ENCODE results near the gene PPP1R27. TPM values are rescaled to one million over a fixed set of nuclear protein-coding genes. Genes with fewer than 3 reads are reported as not detected.
A peak's percentile ranks its signal among the peaks of the same experiment; 100 is the strongest.

The PPP1R27 gene, protein sequence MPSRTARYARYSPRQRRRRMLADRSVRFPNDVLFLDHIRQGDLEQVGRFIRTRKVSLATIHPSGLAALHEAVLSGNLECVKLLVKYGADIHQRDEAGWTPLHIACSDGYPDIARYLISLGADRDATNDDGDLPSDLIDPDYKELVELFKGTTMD
- total RNA-seq, result 0.67 TPM
- long read RNA-seq, result 0 reads

DNA sequence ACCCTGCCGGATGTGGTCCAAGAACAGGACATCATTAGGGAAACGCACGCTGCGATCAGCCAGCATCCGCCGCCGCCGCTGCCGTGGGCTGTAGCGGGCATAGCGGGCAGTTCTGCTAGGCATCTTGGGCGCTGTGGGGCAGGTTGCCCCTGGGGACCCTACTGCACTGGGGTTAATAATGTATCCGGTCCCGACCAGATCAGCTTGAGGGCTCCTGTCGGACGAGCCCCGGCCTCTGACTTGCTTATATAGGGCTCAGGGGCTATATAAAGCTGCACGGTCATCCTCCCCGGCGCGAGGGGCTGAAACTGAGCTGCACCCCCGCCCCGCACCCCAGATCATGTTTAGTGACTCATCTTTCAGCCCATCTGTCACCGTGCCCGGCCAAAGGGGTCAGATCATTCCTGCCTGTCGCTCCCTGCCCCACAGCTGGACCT lies at the start of gene PPP1R27:
Gene PPP1R27 (minus strand): TSS at position 220 of the 437 bp plus-strand sequence. CDS start 97 bp downstream, at position 123.
- intact Hi-C loops (cut with micrococcal nuclease), result no loop called here
- ATAC-seq (no peak), DNase-seq (no peak)

- intact Hi-C loops (cut with micrococcal nuclease), result no loop called here
- no peak for DNase-seq
- ATAC-seq, result peak; percentile 46
Measured at GRCh38 chr17:81884520-81884919, 49.7 kb upstream of the PPP1R27 start.

DNA sequence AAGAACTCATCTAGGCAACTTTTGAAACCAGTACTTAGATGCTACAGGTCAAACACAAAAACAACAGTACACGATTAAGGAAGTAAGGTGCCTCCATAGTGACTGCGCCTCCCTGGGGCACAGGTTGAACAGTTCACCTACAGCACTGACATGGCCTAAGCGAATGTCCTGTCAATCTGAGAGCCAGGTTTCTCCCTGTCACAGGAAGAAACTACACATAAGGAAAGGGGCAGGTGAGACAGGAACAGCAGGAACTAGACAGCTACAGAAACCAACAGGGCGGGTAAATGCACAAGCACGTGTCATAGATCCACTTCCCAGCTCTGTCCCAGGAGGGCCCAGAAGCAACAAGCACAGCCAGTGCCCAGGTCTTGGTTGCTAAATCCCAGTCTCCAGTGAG lies 44.3 kb upstream of the PPP1R27 start:
- ATAC-seq (no peak), DNase-seq (no peak)
- intact Hi-C loops (cut with micrococcal nuclease), result no loop called here

DNA sequence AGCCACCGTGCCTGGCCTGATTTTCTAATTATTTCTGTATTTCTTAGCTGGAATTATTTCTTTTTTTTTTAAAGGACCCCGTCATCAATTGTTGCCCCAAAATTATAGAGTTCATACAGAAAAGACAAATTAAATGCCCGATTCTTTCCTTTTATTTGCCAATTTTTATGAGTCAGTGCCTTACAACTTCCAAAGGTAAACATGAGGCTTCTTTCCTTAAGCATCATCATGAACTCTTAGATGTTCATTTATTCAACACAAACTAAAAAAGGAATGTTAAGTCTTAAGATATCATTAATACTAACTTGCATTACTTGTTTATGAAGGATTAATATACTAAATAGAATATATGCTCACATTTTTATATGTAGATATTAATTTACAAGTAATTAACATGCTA lies 43.4 kb upstream of the PPP1R27 start:
- ATAC-seq (no peak), DNase-seq (no peak)
- intact Hi-C loops (cut with micrococcal nuclease), result no loop called here

- ATAC-seq (no peak), DNase-seq (no peak)
- intact Hi-C loops (cut with micrococcal nuclease), result no loop called here
Measured at GRCh38 chr17:81877569-81877968, 42.7 kb upstream of the PPP1R27 start.

- DNase-seq, result peak; percentile 98
- intact Hi-C loops (cut with micrococcal nuclease), result no loop called here
Measured at GRCh38 chr17:81871387-81872230, 36.8 kb upstream of the PPP1R27 start.

DNA sequence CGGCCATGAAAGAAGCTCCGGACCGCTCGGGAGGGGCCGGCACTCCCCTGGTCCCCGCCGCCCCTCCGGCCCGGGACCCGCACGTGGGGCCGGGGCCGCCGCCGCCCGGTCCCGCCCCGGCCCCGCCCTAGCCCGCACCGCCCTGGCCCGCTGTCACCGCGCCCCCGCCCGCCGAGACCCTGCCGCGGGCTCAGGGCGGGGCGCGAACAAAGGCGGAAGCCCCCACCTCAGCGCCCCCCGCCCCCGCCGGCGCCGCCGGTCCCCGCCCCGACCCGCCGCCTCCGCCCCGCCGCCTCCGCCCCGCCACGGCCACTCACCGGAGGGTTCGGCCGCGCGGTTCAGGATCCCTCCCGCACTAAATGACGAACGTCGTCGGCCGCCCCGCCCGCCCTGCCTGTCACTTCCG lies 36.1 kb upstream of the PPP1R27 start, which contains the start of gene ARHGDIA:
Gene ARHGDIA (minus strand): TSS at position 357 of the 406 bp plus-strand sequence. CDS start 1,407 bp downstream, outside the sequence.
- ATAC-seq (peak; percentile 75), DNase-seq (no peak)
- intact Hi-C loops (cut with micrococcal nuclease), result no loop called here

More at GRCh38 chr17:81871387-81872230, 36.8 kb upstream of the PPP1R27 start:
- ATAC-seq, result peak; percentile 53

DNA sequence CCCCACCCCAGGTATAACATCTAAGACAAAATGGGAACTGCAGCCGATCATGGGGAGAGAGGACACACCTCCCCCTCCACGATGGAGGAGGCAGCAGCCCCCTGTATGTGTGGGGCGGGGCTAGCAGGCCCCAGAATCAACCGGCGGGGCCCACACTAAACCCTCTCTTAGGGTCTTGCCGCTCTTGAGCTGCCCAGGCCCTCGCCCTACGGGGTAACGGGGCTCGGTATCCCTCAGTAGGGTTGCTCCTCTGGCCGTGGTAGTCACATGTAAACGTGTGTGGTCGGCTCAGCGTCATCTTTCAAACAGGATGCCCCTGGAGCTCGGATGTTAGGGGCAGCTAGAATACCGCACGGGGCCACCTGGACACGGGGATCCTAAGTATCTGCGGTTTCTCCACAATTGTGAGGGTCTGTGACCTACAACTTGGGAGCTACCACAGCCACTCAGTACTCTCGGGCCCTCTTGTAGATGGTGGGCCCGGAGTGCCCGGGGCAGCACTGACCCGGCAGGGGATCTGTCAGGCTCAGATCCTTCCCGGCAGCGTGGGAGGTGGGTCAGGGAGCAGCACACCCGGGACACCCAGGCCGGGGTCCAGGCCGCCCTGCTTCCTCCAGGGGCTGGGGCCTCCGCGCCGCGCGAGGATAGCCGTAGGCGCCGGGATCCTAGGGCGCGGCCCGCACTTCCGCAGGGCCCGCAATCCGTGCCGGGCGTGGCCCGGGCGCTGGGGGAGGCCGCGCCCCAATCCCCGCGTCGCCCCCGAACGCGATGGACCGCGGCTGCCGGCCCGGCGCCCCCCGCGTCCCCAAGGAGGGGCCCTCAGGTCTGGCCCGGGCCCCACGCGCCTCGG lies 35.5 kb upstream of the PPP1R27 start:
- intact Hi-C loops (cut with micrococcal nuclease), result no loop called here
- ATAC-seq (peak; percentile 2), DNase-seq (peak; percentile 64)

- intact Hi-C loops (cut with micrococcal nuclease), result no loop called here
- ATAC-seq (peak; percentile 23), DNase-seq (peak; percentile 65)
Measured at GRCh38 chr17:81869221-81870130, 34.6 kb upstream of the PPP1R27 start.

- peak; percentile 49 for DNase-seq
- intact Hi-C loops (cut with micrococcal nuclease), result no loop called here
- ATAC-seq, result peak; percentile 0
Measured at GRCh38 chr17:81868674-81869220, 33.9 kb upstream of the PPP1R27 start.

DNA sequence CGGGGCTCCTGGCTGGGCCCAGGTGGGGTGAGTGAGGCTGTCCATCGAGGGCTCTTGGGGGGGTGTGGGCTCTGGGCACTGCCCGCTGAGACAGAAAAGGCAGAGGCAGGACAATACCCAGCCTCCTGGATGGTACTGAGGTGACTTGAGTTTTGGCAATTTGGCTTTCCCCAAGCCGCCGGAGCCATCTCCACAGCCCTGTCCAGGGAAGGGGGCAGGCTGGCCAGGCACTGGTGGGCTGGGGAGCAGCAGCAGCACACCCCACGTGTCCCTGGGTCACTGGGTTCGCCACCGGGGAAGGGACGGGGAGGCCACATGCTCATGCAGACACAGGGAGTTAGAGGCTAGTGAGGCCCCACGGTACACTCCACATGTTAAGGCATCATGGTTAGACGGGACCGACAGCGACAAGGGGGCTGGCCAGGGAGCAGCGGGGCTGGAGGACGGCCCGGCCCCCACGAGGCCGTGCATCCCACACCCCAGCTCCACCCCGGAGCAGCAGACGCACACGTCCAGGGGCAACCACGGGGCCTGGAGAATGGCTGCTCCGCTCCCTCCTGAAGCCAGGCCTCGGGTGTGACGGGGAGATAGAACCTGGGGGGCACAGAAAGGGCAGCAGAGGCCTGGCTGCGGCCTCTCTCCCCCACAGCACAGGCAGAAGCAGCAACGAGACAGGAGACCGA lies 33.3 kb upstream of the PPP1R27 start:
- ATAC-seq (no peak), DNase-seq (no peak)
- intact Hi-C loops (cut with micrococcal nuclease), result no loop called here

DNA sequence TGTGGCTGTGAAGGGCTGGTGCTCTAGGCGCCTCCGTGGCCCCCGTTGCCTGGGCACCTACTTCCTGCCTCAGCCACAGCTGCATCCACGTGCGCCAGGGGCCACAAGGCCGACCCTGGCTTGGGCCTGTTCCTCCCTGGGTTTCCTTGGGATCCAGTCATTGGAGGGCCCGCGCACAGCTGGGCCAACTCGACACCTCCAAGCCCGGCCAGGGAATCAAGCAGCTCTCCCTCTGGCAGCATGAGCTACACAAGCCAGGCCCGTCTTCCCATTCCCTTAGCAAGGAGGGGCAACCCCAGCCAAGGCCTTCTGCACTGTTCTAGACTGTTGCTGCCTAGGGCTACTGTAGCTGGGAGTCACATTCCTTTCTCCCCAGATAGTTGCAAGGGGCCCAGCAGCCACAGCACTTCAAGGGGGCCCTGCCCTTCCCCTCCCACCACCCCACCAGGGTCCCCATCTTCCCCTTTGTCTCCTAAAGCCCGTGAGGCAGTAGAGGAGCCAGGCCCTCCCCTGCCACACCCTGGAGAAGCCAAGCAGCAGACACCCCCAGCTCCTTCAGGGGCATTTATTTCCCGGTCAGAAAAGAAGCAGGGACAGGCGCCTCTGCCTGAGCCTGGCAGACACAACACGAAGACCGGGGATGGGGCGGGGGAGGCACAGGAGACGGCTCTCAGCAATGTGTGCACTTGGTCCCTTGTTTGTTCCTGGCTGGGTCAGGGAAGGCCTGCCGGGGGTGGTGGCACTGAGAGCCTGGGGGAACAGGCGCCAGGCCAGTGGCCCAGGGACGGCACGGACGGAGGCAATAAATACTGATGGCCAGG lies 32.5 kb upstream of the PPP1R27 start:
- peak; percentile 59 for DNase-seq
- no peak for ATAC-seq
- intact Hi-C loops (cut with micrococcal nuclease), result no loop called here

- DNase-seq (no peak), ATAC-seq (no peak)
- intact Hi-C loops (cut with micrococcal nuclease), result no loop called here
Measured at GRCh38 chr17:81866440-81867169, 31.8 kb upstream of the PPP1R27 start.

GRCh38 chr17:81865733-81866439 lies 31.0 kb upstream of the PPP1R27 start:
- ATAC-seq (no peak), DNase-seq (peak; percentile 55)
- intact Hi-C loops (cut with micrococcal nuclease), result no loop called here

DNA sequence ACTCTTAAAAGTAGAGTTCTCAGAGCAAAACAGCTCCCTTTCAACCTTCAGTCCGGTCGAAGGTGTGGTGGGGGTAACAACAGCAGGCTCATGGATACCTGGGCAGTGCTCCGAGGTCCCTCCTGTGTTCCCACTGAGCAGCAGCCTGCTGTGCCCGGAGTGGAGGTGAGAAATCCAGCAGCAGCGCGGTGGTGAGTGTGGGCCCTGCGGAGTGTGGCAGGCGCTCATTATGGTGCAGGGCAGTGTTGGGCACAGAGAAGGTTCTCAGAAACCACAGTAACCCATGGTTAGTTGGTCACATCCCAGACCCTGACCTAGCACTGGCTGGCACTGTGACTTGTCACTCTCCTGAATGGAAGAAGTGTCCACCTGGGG lies 30.5 kb upstream of the PPP1R27 start:
- no peak for DNase-seq
- intact Hi-C loops (cut with micrococcal nuclease), result no loop called here
- ATAC-seq, result no peak
